Parathyroid adenoma (tissue), 2 donors: ENCODE measurements around the gene PPARGC1A.

Source experiments
- H2AFZ ChIP-seq: fragments of 300-600 bp; sonication (generic); one replicate; pipeline ENCODE4 v1.7.0; 2017; ENCODE audit warnings: antibody characterized with exemption, mild to moderate bottlenecking
- H3K27ac ChIP-seq: fragments of 300-600 bp; sonication (generic); one replicate; pipeline ENCODE4 v1.7.0; 2017
- H3K27me3 ChIP-seq: fragments of 300-600 bp; sonication (generic); one replicate; pipeline ENCODE4 v1.7.0; 2017; ENCODE audit warnings: low read length; ENCODE audit not compliant: control insufficient read depth, insufficient read depth
- H3K36me3 ChIP-seq: fragments of 300-600 bp; sonication (generic); one replicate; pipeline ENCODE4 v1.7.0; 2017; ENCODE audit warnings: low read length; ENCODE audit not compliant: control insufficient read depth, insufficient read depth
- H3K4me1 ChIP-seq: fragments of 300-600 bp; sonication (generic); one replicate; pipeline ENCODE4 v1.7.0; 2017; ENCODE audit warnings: control low read depth
- H3K4me2 ChIP-seq: fragments of 300-600 bp; sonication (generic); one replicate; pipeline ENCODE4 v1.7.0; 2017; ENCODE audit warnings: low read length
- H3K4me3 ChIP-seq: fragments of 300-600 bp; sonication (generic); one replicate; pipeline ENCODE4 v1.7.0; 2017; ENCODE audit warnings: low read depth, low read length
- H3K79me2 ChIP-seq: fragments of 300-600 bp; sonication (generic); one replicate; pipeline ENCODE4 v1.7.0; 2017; ENCODE audit warnings: control low read depth
- H3K9ac ChIP-seq: fragments of 300-600 bp; sonication (generic); one replicate; pipeline ENCODE4 v1.7.0; 2017; ENCODE audit warnings: mild to moderate bottlenecking
- H3K9me3 ChIP-seq: fragments of 300-600 bp; sonication (generic); one replicate; pipeline ENCODE4 v1.7.0; 2017; ENCODE audit warnings: low read length; ENCODE audit not compliant: control insufficient read depth
- TF ChIP-seq, protein P1 (sequence below): fragments of 300-600 bp; sonication (generic); IDR thresholded peaks from one replicate; pipeline ENCODE4 v1.7.0; 2017; ENCODE audit warnings: antibody characterized with exemption, mild to moderate bottlenecking
- donor health status: primary hyperparathyroidism.

Gene PPARGC1A

DNA sequence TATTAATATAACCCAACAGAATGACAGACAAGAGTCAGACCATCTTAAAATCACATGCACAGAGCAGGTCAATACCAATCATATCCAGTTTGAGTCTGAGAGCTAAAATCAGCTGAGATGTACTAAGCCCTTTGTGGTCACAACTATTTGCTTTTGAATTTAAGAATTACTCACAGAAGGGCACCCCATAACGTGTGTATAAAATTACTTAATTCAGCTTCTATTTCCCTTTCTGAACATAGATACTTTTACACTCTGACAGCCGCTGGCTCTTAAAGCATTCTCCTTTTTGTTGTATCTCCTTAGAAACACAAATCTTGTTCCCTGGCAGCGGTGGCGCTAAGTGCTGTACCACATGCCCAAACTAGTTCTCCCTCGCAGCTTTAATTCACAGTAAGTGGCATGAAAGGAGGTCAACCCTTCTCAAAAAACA lies 14.8 kb upstream of the PPARGC1A start:
- H3K36me3 ChIP-seq: no peaks in the 10 kb centered on the region
- no peak overlapping the region for H3K4me3 ChIP-seq
- no peaks in the 10 kb centered on the region for H3K27me3 ChIP-seq
- H3K9ac ChIP-seq: no peak overlapping the region
- H2AFZ ChIP-seq: no peak overlapping the region
- H3K4me2 ChIP-seq: no peak overlapping the region
- H3K27ac ChIP-seq: no peak overlapping the region
- H3K4me1 ChIP-seq: no peaks in the 10 kb centered on the region
- no peaks in the 10 kb centered on the region for H3K79me2 ChIP-seq
- TF ChIP-seq, protein P1, sequence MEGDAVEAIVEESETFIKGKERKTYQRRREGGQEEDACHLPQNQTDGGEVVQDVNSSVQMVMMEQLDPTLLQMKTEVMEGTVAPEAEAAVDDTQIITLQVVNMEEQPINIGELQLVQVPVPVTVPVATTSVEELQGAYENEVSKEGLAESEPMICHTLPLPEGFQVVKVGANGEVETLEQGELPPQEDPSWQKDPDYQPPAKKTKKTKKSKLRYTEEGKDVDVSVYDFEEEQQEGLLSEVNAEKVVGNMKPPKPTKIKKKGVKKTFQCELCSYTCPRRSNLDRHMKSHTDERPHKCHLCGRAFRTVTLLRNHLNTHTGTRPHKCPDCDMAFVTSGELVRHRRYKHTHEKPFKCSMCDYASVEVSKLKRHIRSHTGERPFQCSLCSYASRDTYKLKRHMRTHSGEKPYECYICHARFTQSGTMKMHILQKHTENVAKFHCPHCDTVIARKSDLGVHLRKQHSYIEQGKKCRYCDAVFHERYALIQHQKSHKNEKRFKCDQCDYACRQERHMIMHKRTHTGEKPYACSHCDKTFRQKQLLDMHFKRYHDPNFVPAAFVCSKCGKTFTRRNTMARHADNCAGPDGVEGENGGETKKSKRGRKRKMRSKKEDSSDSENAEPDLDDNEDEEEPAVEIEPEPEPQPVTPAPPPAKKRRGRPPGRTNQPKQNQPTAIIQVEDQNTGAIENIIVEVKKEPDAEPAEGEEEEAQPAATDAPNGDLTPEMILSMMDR: no peak
- no peaks in the 10 kb centered on the region for H3K9me3 ChIP-seq

DNA sequence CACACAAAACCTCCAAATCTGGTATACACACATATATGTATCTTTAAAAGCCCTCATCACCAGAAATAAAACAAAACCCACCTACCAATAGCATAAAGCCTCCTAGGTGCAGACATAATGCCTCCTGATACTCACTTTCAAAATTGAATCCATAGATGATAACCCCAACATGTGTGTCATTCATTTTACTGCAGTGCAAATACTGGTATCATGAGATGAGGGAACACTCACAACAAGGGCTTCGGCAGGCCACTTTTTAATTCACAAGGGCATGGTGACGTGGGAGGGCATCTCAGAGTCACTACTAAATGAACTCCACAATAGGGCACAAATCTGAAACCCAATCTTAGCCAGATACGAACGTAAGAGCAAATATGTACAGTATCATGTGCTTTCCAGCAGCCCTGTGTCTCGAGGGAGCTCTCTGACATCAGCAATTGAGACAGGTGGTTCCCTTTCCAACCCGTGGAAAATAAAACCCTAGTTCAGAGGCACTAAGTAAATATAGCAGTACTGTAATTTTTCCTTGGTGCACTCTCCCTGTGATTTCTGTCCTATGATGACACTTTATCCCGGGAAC lies 14.1 kb upstream of the PPARGC1A start:
- no peak overlapping the region for H3K4me3 ChIP-seq
- H3K36me3 ChIP-seq: no peaks in the 10 kb centered on the region
- H3K27ac ChIP-seq: no peak overlapping the region
- peak overlapping the region; percentile 53 for H2AFZ ChIP-seq
- no peak overlapping the region for H3K9ac ChIP-seq
- TF ChIP-seq, protein P1: no peak
- no peaks in the 10 kb centered on the region for H3K9me3 ChIP-seq
- no peak overlapping the region for H3K4me2 ChIP-seq
- H3K79me2 ChIP-seq: no peaks in the 10 kb centered on the region
- H3K4me1 ChIP-seq: no peaks in the 10 kb centered on the region
- no peaks in the 10 kb centered on the region for H3K27me3 ChIP-seq

DNA sequence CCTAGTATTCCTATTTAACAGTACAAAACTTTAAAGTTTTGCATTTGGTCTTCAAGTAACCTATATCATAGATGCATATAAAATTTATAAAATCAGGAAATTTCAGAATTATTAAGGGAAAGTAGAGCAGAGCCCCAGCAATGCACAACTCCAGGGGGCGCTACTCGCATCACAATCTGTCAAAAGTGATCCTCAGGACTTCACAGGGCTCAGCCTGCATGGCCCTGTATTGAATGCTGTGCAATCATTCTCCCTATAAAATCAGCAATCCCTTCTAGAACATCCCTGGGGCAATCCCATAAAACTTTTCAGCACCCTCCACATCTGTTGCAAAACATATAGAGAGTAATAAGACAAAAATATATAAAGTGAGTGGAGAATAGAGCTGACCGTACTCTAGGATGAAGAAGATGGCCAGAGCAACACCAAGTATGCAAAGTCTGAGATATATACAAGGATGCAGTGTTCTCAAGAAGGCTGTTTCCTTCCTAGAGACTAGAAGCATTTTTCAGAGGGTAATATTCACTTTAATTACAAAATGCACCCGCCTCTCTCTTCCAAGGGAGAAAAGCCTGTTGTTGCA lies 12.5 kb upstream of the PPARGC1A start:
- TF ChIP-seq, protein P1: no peak
- Histone ChIP-seq H3K9me3 (no peaks in the 10 kb centered on the region), H3K4me2 (no peak overlapping the region), H2AFZ (no peak overlapping the region), H3K27me3 (no peaks in the 10 kb centered on the region), H3K4me3 (no peak overlapping the region), H3K4me1 (no peaks in the 10 kb centered on the region), H3K27ac (no peak overlapping the region), H3K9ac (no peak overlapping the region), H3K36me3 (no peaks in the 10 kb centered on the region), H3K79me2 (no peaks in the 10 kb centered on the region)

DNA sequence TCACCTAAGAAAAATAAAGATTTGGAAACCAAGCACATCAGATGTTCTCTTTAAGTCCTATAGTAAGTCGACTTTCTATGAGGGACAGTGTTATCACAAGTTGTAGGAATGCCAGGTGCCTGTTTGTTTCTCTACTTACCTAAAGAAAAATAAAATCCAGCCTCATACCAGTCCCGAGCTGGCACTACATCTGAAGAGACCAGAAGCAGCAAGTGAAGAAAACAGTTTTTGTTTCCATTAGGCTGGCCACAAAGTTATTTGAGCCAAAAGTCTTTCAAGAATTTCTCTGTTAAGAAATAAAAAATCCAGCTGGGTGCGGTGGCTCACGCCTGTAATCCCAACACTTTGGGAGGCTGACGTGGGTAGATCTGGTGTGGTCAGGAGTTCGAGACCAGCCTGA lies 10.8 kb upstream of the PPARGC1A start:
- no peaks in the 10 kb centered on the region for H3K27me3 ChIP-seq
- no peak overlapping the region for H2AFZ ChIP-seq
- TF ChIP-seq, protein P1: no peak
- H3K27ac ChIP-seq: no peak overlapping the region
- no peak overlapping the region for H3K4me3 ChIP-seq
- no peak overlapping the region for H3K4me2 ChIP-seq
- no peaks in the 10 kb centered on the region for H3K79me2 ChIP-seq
- H3K9me3 ChIP-seq: no peaks in the 10 kb centered on the region
- H3K36me3 ChIP-seq: no peaks in the 10 kb centered on the region
- no peak overlapping the region for H3K9ac ChIP-seq
- H3K4me1 ChIP-seq: no peaks in the 10 kb centered on the region

DNA sequence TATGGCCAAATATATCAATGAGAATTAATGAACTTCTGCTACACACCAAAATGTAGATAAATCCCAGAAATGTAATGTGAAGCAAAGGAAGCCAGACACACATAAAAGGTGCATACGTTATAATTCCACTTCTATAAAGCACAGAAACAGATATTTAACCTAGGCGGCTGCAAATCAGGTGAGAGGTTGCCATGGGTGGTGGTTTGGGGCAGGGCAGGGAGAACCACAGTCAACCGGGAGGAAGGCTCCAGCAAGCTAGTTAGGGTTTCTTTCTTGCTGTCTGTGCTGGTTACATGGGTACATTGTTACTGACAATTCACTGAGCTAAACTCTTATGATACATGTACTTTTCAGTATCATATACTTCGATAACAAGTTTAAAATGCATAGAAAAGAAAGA lies 9.7 kb upstream of the PPARGC1A start:
- no peaks in the 10 kb centered on the region for H3K27me3 ChIP-seq
- H3K4me2 ChIP-seq: no peak overlapping the region
- H2AFZ ChIP-seq: no peak overlapping the region
- no peak overlapping the region for H3K27ac ChIP-seq
- TF ChIP-seq, protein P1: no peak
- H3K4me1 ChIP-seq: no peaks in the 10 kb centered on the region
- no peaks in the 10 kb centered on the region for H3K79me2 ChIP-seq
- no peak overlapping the region for H3K4me3 ChIP-seq
- no peak overlapping the region for H3K9ac ChIP-seq
- no peaks in the 10 kb centered on the region for H3K9me3 ChIP-seq
- H3K36me3 ChIP-seq: no peaks in the 10 kb centered on the region
